ENCODE data around the gene NSUN4. TPM values are rescaled to one million over a fixed set of nuclear protein-coding genes. Genes with fewer than 3 reads are reported as not detected.
"Not testable (repeated sequence)": the region's sequence is repeated elsewhere in the genome, so short reads cannot be mapped to it uniquely, and the experiment has no call there.

NSUN4 gene
- polyA plus RNA-seq, 3 donors = 8.5 to 12.8 (median 10.4) TPM

DNA sequence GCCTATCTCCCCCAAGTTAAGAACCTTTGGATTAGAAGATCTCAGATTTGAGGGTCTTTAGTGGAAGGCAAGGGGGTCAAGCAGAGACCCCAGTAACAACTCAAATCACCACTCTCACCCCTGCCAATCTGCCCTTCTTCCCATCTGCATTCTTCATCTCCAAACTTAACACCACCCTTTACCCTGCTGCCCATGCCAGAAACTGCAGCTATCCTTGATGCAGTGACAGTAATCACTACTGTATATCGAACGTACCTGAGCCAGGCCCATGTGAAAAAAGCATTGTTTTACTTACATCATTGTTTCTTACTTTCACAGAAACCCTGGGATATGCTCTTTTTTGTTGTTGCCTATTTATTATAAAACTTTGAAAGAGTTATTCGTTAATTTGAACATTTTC lies 26.5 kb downstream of the NSUN4 start:
- Histone ChIP-seq H3K4me2 (replicated peaks; ENCODE audit: extremely low read depth, low read length, poor library complexity, severe bottlenecking) (no peak overlapping the region), H3K9me3 (replicated peaks in 1 of 2; ENCODE audit: control insufficient read depth in 1 of 2, insufficient read depth in 1 of 2, low read length in 2 of 2) (no peaks in the 10 kb centered on the region), H3K9ac (ENCODE audit: insufficient read depth, low read length, poor library complexity, severe bottlenecking) (no peak overlapping the region), H3K4me3 (replicated peaks in 1 of 3; ENCODE audit: low read depth in 2 of 3, low read length in 3 of 3) (no peak overlapping the region), H4K20me1 (ENCODE audit: insufficient read depth, low read length) (no peaks in the 10 kb centered on the region), H3K79me2 (ENCODE audit: insufficient read depth, low read length) (no peaks in the 10 kb centered on the region), H3K27ac (ENCODE audit: low read depth in 1 of 2, low read length in 2 of 2) (peak overlapping the region in 1 of 2 donors; percentile 9), H3K27me3 (ENCODE audit: control insufficient read depth in 2 of 2, insufficient read depth in 2 of 2, low read length in 2 of 2) (no peaks in the 10 kb centered on the region), H3K36me3 (replicated peaks in 1 of 2; ENCODE audit: control insufficient read depth in 1 of 2, insufficient read depth in 2 of 2, low read length in 2 of 2) (peaks cover 42 to 50% of the 10 kb centered on the region in 2 donors), H3K4me1 (ENCODE audit: control insufficient read depth in 1 of 2, insufficient read depth in 2 of 2, low read length in 2 of 2) (peaks cover 32 to 34% of the 10 kb centered on the region in 2 donors), H2AFZ (ENCODE audit: insufficient read depth, low read depth, low read length, poor library complexity, severe bottlenecking) (no peak overlapping the region)
- no peak overlapping the region for H3K4me3 Mint-ChIP-seq
- H3K9me3 Mint-ChIP-seq = peaks cover 0 to 2% (median 0%) of the 10 kb centered on the region in 7 donors
- no CpG with 5 or more reads among the region's 3 CpGs for WGBS (ENCODE audit: insufficient coverage)
- TF ChIP-seq, protein P1, sequence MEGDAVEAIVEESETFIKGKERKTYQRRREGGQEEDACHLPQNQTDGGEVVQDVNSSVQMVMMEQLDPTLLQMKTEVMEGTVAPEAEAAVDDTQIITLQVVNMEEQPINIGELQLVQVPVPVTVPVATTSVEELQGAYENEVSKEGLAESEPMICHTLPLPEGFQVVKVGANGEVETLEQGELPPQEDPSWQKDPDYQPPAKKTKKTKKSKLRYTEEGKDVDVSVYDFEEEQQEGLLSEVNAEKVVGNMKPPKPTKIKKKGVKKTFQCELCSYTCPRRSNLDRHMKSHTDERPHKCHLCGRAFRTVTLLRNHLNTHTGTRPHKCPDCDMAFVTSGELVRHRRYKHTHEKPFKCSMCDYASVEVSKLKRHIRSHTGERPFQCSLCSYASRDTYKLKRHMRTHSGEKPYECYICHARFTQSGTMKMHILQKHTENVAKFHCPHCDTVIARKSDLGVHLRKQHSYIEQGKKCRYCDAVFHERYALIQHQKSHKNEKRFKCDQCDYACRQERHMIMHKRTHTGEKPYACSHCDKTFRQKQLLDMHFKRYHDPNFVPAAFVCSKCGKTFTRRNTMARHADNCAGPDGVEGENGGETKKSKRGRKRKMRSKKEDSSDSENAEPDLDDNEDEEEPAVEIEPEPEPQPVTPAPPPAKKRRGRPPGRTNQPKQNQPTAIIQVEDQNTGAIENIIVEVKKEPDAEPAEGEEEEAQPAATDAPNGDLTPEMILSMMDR (IDR thresholded peaks at IDR 0.05) = no peak
- intact Hi-C loops (cut with micrococcal nuclease) = loop anchor here in 1 of 2 donors (5.0 kb wide), 1 partner anchor 35 kb away; no protein-coding TSS in a partner anchor
- peak overlapping the region in 3 of 7 donors; percentile 10 to 56 (median 14) for H3K27ac Mint-ChIP-seq
- peaks cover 31% of the 10 kb centered on the region for H3K4me1 Mint-ChIP-seq
- DNase-seq = no peak
- H3K27me3 Mint-ChIP-seq (ENCODE audit: low read depth in 3 of 3) = no peaks in the 10 kb centered on the region
- peaks cover 39 to 44% of the 10 kb centered on the region in 2 donors for H3K36me3 Mint-ChIP-seq

DNA sequence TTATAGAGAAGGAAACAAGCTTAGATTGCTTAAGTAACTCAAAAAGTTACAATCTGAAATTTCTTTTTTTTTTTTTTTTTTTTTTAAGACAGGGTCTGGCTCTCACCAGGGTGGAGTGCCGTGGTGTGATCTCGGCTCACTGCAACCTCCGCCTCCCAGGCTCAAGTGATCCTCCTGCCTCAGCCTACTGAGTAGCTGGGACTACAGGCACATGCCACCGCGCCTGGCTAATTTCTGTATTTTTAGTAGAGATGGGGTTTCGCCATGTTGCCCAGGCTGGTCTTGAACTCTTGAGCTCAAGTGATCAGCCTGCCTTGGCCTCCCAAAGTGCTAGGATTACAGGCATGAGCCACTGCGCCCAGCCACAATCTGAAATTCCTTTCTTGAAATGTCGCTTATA lies 27.1 kb downstream of the NSUN4 start:
- Mint-ChIP-seq H3K36me3 (peaks cover 36 to 37% of the 10 kb centered on the region in 2 donors), H3K27ac (peak overlapping the region in 1 of 7 donors; percentile 23), H3K4me1 (peaks cover 37% of the 10 kb centered on the region)
- not testable (repeated sequence) for H3K9ac ChIP-seq (ENCODE audit: insufficient read depth, low read length, poor library complexity, severe bottlenecking); H3K27ac ChIP-seq (ENCODE audit: low read depth in 1 of 2, low read length in 2 of 2); H4K20me1 ChIP-seq (ENCODE audit: insufficient read depth, low read length); H2AFZ ChIP-seq (ENCODE audit: insufficient read depth, low read depth, low read length, poor library complexity, severe bottlenecking); H3K27me3 Mint-ChIP-seq (ENCODE audit: low read depth in 3 of 3); H3K27me3 ChIP-seq (ENCODE audit: control insufficient read depth in 2 of 2, insufficient read depth in 2 of 2, low read length in 2 of 2); H3K9me3 ChIP-seq (replicated peaks in 1 of 2; ENCODE audit: control insufficient read depth in 1 of 2, insufficient read depth in 1 of 2, low read length in 2 of 2); H3K4me3 Mint-ChIP-seq; H3K9me3 Mint-ChIP-seq; H3K4me2 ChIP-seq (replicated peaks; ENCODE audit: extremely low read depth, low read length, poor library complexity, severe bottlenecking); H3K79me2 ChIP-seq (ENCODE audit: insufficient read depth, low read length); H3K4me3 ChIP-seq (replicated peaks in 1 of 3; ENCODE audit: low read depth in 2 of 3, low read length in 3 of 3); DNase-seq
- intact Hi-C loops (cut with micrococcal nuclease) = loop anchor here in 1 of 2 donors (5.0 kb wide), 1 partner anchor 35 kb away; no protein-coding TSS in a partner anchor
- Histone ChIP-seq H3K4me1 (ENCODE audit: control insufficient read depth in 1 of 2, insufficient read depth in 2 of 2, low read length in 2 of 2) (peaks cover 38 to 40% of the 10 kb centered on the region in 2 donors), H3K36me3 (replicated peaks in 1 of 2; ENCODE audit: control insufficient read depth in 1 of 2, insufficient read depth in 2 of 2, low read length in 2 of 2) (peaks cover 35 to 43% of the 10 kb centered on the region in 2 donors)
- WGBS (ENCODE audit: insufficient coverage) = 100% methylated on average over 1 of the region's 8 CpGs
